ENCODE results near the gene TACC3. TPM values are rescaled to one million over a fixed set of nuclear protein-coding genes. Genes with fewer than 3 reads are reported as not detected.

Gene TACC3
- total RNA-seq, 4 donors from 2014 or later = 2.5 to 8.8 (median 5.8) TPM

GRCh38 chr4:1703867-1704266 lies 17.5 kb upstream of the TACC3 start:
- Histone ChIP-seq H3K9me3 (no peaks in the 10 kb centered on the region), H3K4me1 (peaks cover 0 to 9% (median 3%) of the 10 kb centered on the region in 4 donors), H3K27ac (replicated peaks in 1 of 4) (no peak overlapping the region), H3K27me3 (no peaks in the 10 kb centered on the region), H3K4me3 (no peak overlapping the region), H3K36me3 (peaks cover 21 to 74% (median 56%) of the 10 kb centered on the region in 4 donors)
- WGBS = 74% methylated on average over 1 of the region's 1 CpG
- DNase-seq (ENCODE audit: extremely low spot score) = no peak
- intact Hi-C loops (cut with DNase I) = no loop called here
- TF ChIP-seq POLR2AphosphoS5 (IDR thresholded peaks at IDR 0.05) (no peak), EP300 (IDR thresholded peaks at IDR 0.05) (no peak), POLR2A (IDR thresholded peaks at IDR 0.05; ENCODE audit: low read depth) (no peak), CTCF (IDR thresholded peaks at IDR 0.05) (no peak)

DNA sequence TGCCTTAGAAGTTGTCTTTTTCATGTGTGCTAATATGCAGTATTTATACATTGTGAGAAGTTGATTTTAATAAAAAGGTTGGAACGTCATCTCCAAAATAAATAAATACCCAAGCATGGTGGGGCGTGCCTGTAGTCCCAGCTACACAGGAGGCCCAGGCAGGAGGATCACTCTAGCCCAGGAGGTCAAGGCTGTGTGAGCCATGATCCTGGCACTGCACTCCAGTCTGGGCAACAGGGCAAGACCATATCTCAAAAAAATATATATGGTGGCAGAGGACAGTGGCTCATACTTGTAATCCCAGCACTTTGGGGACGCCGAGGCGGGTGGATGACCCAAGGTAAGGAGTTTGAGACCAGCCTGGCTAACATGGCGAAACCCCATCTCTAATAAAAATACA lies 15.6 kb upstream of the TACC3 start:
- Histone ChIP-seq H3K4me1 (peaks cover 7 to 27% (median 17%) of the 10 kb centered on the region in 4 donors), H3K4me3 (no peak overlapping the region), H3K27me3 (no peaks in the 10 kb centered on the region), H3K9me3 (no peaks in the 10 kb centered on the region), H3K36me3 (peaks cover 12 to 63% (median 46%) of the 10 kb centered on the region in 4 donors), H3K27ac (replicated peaks in 1 of 4) (no peak overlapping the region)
- WGBS = 97% methylated on average over 6 of the region's 6 CpGs
- DNase-seq (ENCODE audit: extremely low spot score) = no peak
- TF ChIP-seq EP300 (IDR thresholded peaks at IDR 0.05) (no peak), POLR2AphosphoS5 (IDR thresholded peaks at IDR 0.05) (no peak), POLR2A (IDR thresholded peaks at IDR 0.05; ENCODE audit: low read depth) (no peak), CTCF (IDR thresholded peaks at IDR 0.05) (no peak)
- intact Hi-C loops (cut with DNase I) = no loop called here

- no peaks in the 10 kb centered on the region for H3K27me3 ChIP-seq
- no peaks in the 10 kb centered on the region for H3K9me3 ChIP-seq
- TF ChIP-seq CTCF (IDR thresholded peaks at IDR 0.05) (no peak), POLR2AphosphoS5 (IDR thresholded peaks at IDR 0.05) (no peak), POLR2A (IDR thresholded peaks at IDR 0.05; ENCODE audit: low read depth) (no peak), EP300 (IDR thresholded peaks at IDR 0.05) (no peak)
- WGBS = 96% methylated on average over 5 of the region's 6 CpGs
- H3K27ac ChIP-seq (replicated peaks in 1 of 4) = no peak overlapping the region
- H3K4me1 ChIP-seq = peaks cover 13 to 34% (median 23%) of the 10 kb centered on the region in 4 donors
- intact Hi-C loops (cut with DNase I) = no loop called here
- DNase-seq (ENCODE audit: extremely low spot score) = no peak
- H3K36me3 ChIP-seq = peaks cover 12 to 58% (median 43%) of the 10 kb centered on the region in 4 donors
- H3K4me3 ChIP-seq = no peak overlapping the region
These were observed 15.0 kb upstream of the TACC3 start for GRCh38 chr4:1706358-1706757.

DNA sequence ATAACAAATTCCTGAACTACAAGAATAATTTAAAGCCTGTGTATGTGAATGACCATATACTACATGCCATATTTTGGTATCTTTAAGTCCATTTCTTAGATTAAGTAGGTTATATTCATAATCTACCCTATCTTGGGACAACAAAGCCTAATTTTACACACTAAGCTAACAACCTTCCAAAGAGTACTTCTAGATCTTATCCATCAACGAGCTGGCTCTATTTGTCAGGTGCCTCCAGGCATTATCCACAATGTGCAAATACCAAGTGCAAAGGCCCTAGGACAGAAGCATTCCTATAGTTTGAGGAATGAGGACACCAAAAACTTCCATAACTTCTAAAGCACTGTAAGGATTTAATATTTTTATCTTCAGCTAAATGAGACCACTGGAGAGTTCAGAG lies 12.7 kb upstream of the TACC3 start:
- TF ChIP-seq CTCF (IDR thresholded peaks at IDR 0.05) = no peak
- TF ChIP-seq POLR2AphosphoS5 (IDR thresholded peaks at IDR 0.05) = no peak
- no peak for TF ChIP-seq EP300 (IDR thresholded peaks at IDR 0.05)
- no peak for TF ChIP-seq POLR2A (IDR thresholded peaks at IDR 0.05; ENCODE audit: low read depth)

DNA sequence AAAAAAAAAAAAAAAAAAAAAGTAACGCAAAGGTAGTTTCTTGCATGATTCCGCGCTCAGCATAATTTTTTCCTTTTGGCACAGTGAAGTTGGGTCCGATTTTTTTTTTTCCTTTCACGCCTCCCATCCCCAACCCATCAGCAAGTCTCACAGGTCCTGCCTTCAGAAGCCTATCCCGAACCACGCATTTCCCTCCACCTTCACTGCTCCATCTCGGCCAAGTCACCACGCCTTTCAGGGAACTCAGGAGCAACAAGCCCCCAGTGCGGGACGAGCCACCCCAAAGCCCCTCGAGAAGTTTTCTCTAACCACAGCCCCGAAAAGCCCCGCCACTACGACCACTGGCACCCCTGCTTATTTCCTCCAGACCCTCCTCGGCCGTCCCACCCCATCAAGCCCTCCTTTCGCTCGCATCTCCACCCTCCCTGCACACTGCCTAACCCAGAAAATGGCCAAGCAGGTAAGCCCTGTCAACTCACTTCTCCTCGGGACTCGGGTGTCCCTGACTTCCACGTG lies 10.2 kb upstream of the TACC3 start:
- Histone ChIP-seq H3K27ac (replicated peaks in 1 of 4) (peak overlapping the region; percentile 98 to 100 (median 98)), H3K27me3 (no peaks in the 10 kb centered on the region)

More for the DNA sequence above, 12.7 kb upstream of the TACC3 start:
- Histone ChIP-seq H3K9me3 (no peaks in the 10 kb centered on the region), H3K4me3 (no peak overlapping the region), H3K27ac (replicated peaks in 1 of 4) (no peak overlapping the region), H3K36me3 (peaks cover 4 to 36% (median 21%) of the 10 kb centered on the region in 4 donors), H3K4me1 (peaks cover 21 to 47% (median 32%) of the 10 kb centered on the region in 4 donors), H3K27me3 (no peaks in the 10 kb centered on the region)
- intact Hi-C loops (cut with DNase I) = no loop called here
- WGBS = 63% methylated on average over 1 of the region's 1 CpG
- DNase-seq (ENCODE audit: extremely low spot score) = no peak

More for the DNA sequence above, 10.2 kb upstream of the TACC3 start:
- TF ChIP-seq POLR2AphosphoS5 (IDR thresholded peaks at IDR 0.05) (no peak), POLR2A (IDR thresholded peaks at IDR 0.05; ENCODE audit: low read depth) (no peak), CTCF (IDR thresholded peaks at IDR 0.05) (no peak), EP300 (IDR thresholded peaks at IDR 0.05) (no peak)
- intact Hi-C loops (cut with DNase I) = no loop called here
- H3K36me3 ChIP-seq = peaks cover under 1 to 26% (median 11%) of the 10 kb centered on the region in 4 donors
- WGBS = 13% methylated on average over 22 of the region's 22 CpGs
- H3K9me3 ChIP-seq = no peaks in the 10 kb centered on the region
- DNase-seq (ENCODE audit: extremely low spot score) = no peak
- H3K4me3 ChIP-seq = peak overlapping the region; percentile 86 to 97 (median 92)
- H3K4me1 ChIP-seq = peaks cover 22 to 62% (median 49%) of the 10 kb centered on the region in 4 donors

Data from esophagus muscularis mucosa (tissue), 4 donors.